Neuronal stem cell (in vitro differentiated cells): ENCODE data around the gene AP2M1. TPM values are rescaled to one million over a fixed set of nuclear protein-coding genes. Genes with fewer than 3 reads are reported as not detected.

Experiments
- DNase-seq: peaks from one replicate; pipeline ENCODE4 v3.0.0-alpha.2; 2013; ENCODE audit warnings: low spot score
- H2AFZ ChIP-seq: one replicate; pipeline ENCODE4 v1.6.1; 2013; ENCODE audit warnings: mild to moderate bottlenecking, low read length, inconsistent platforms
- H2AK5ac ChIP-seq: 2 replicates; pipeline ENCODE4 v1.6.1; 2013; ENCODE audit warnings: low read depth, mild to moderate bottlenecking, inconsistent platforms, low read length, moderate library complexity, mixed read lengths
- H2BK120ac ChIP-seq: 2 replicates; pipeline ENCODE4 v1.6.1; 2013; ENCODE audit warnings: low read depth, mild to moderate bottlenecking, inconsistent platforms, low read length, moderate library complexity, mixed read lengths
- H2BK12ac ChIP-seq: one replicate; pipeline ENCODE4 v1.6.1; 2013; ENCODE audit warnings: low read length, inconsistent platforms
- H2BK15ac ChIP-seq: 2 replicates; pipeline ENCODE4 v1.6.1; 2013; ENCODE audit warnings: mild to moderate bottlenecking, low read length, inconsistent platforms, mixed read lengths
- H2BK5ac ChIP-seq: one replicate; pipeline ENCODE4 v1.6.1; 2013; ENCODE audit warnings: inconsistent platforms, mild to moderate bottlenecking, low read length, moderate library complexity
- H3K14ac ChIP-seq: one replicate; pipeline ENCODE4 v1.6.1; 2013; ENCODE audit warnings: low read length, inconsistent platforms
- H3K18ac ChIP-seq: 2 replicates; pipeline ENCODE4 v1.6.1; 2013; ENCODE audit warnings: low read length, inconsistent platforms
- H3K23ac ChIP-seq: 2 replicates; pipeline ENCODE4 v1.6.1; 2013; ENCODE audit warnings: low read depth, mild to moderate bottlenecking, mixed read lengths, low read length, inconsistent platforms; ENCODE audit not compliant: poor library complexity
- H3K27ac ChIP-seq: replicated peaks from 3 replicates; pipeline ENCODE4 v1.5.1; 2013; ENCODE audit warnings: low read length, inconsistent platforms
- H3K27me3 ChIP-seq, 3 experiments: 2 replicates each; pipeline ENCODE4 v1.6.1; 2013; ENCODE audit warnings: low read length in 3 of 3, mild to moderate bottlenecking in 2 of 3, inconsistent platforms in 1 of 3, low read depth in 1 of 3, mixed read lengths in 1 of 3, moderate library complexity in 1 of 3; ENCODE audit not compliant: control insufficient read depth in 3 of 3, insufficient read depth in 3 of 3
- H3K36me3 ChIP-seq, 2 donors: replicated peaks in 1 of 2; 2 replicates each; pipeline ENCODE4 v1.6.1; 2013; ENCODE audit warnings: low read length in 2 of 2; ENCODE audit not compliant: control insufficient read depth in 2 of 2, insufficient read depth in 2 of 2
- H3K4ac ChIP-seq: 2 replicates; pipeline ENCODE4 v1.6.1; 2013; ENCODE audit warnings: inconsistent platforms, mild to moderate bottlenecking, low read length, moderate library complexity
- H3K4me1 ChIP-seq, 2 donors: 1 replicate in 1 of 2; 2 replicates in 1 of 2; pipeline ENCODE4 v1.6.1; 2013; ENCODE audit warnings: low read length in 2 of 2, low read depth in 1 of 2; ENCODE audit not compliant: control insufficient read depth in 2 of 2, insufficient read depth in 1 of 2
- H3K4me2 ChIP-seq: one replicate; pipeline ENCODE4 v1.6.1; 2013; ENCODE audit warnings: mild to moderate bottlenecking, low read length, inconsistent platforms; ENCODE audit not compliant: insufficient read depth, poor library complexity, severe bottlenecking
- H3K4me3 ChIP-seq, 2 donors: 2 replicates each; pipeline ENCODE4 v1.5.1; 2013; ENCODE audit warnings: low read length in 2 of 2, mild to moderate bottlenecking in 2 of 2, inconsistent platforms in 1 of 2, moderate library complexity in 1 of 2
- H3K79me1 ChIP-seq: one replicate; pipeline ENCODE4 v1.6.1; 2013; ENCODE audit warnings: low read depth, mild to moderate bottlenecking, inconsistent platforms, low read length, moderate library complexity
- H3K9ac ChIP-seq: one replicate; pipeline ENCODE4 v1.6.1; 2013; ENCODE audit warnings: mild to moderate bottlenecking, low read depth, low read length, inconsistent platforms; ENCODE audit not compliant: poor library complexity
- H3K9me3 ChIP-seq, 2 donors: replicated peaks in 1 of 2; 2 replicates each; pipeline versions ENCODE3 to v1.6.1; 2013; ENCODE audit warnings: low read length in 2 of 2, mild to moderate bottlenecking in 2 of 2, inconsistent platforms in 1 of 2, low read depth in 1 of 2, mixed read lengths in 1 of 2, moderate library complexity in 1 of 2; ENCODE audit not compliant: control insufficient read depth in 2 of 2, insufficient read depth in 1 of 2
- H4K8ac ChIP-seq: one replicate; pipeline ENCODE4 v1.6.1; 2013; ENCODE audit warnings: low read depth, mild to moderate bottlenecking, inconsistent platforms, low read length, moderate library complexity
- H4K91ac ChIP-seq: one replicate; pipeline ENCODE4 v1.6.1; 2013; ENCODE audit warnings: low read length, low read depth, mild to moderate bottlenecking, inconsistent platforms; ENCODE audit not compliant: poor library complexity
- WGBS, 2 donors: extraction: QIAGEN DNeasy Blood & Tissue Kit; methylation state at CpG; one replicate each; pipeline ENCODE4 v1.1.7; 2013; ENCODE audit warnings: missing lambda C conversion rate in 2 of 2, mixed read lengths in 1 of 2; ENCODE audit not compliant: insufficient read length in 2 of 2, insufficient replicate concordance in 1 of 2; ENCODE audit errors: extremely low coverage in 2 of 2; 5-methylcytosine and 5-hydroxymethylcytosine counted together
- polyA plus RNA-seq, 2 experiments: library from polyadenylated mRNA; stranded (reverse); fragments of 200-250 nt; gene quantifications; one replicate each; pipeline ENCODE4 v1.2.3, GENCODE V29; 2013

The AP2M1 gene
- 199 TPM for polyA plus RNA-seq (2013, experiment 1 of 2)
- polyA plus RNA-seq (2013, experiment 2 of 2) = 192 TPM

- peak within 1 kb of the TSS; percentile 99 for H3K4me3 ChIP-seq
- no peak within 1 kb of the TSS for H3K4ac ChIP-seq
- H2BK120ac ChIP-seq = peak within 1 kb of the TSS; percentile 38
- peaks cover 15 to 18% of the 10 kb centered on the region in 2 donors for H3K4me1 ChIP-seq
- peak within 1 kb of the TSS; percentile 48 for H3K27ac ChIP-seq
- H2BK12ac ChIP-seq = no peak within 1 kb of the TSS
- H3K18ac ChIP-seq = peak within 1 kb of the TSS; percentile 99
- DNase-seq = peak; percentile 98
- H3K9ac ChIP-seq = peak within 1 kb of the TSS; percentile 99
- peak within 1 kb of the TSS; percentile 98 for H3K23ac ChIP-seq
- H3K9me3 ChIP-seq = no peaks in the 10 kb centered on the region
- peak within 1 kb of the TSS; percentile 88 for H2BK15ac ChIP-seq
- WGBS, 2 donors = no CpG with 5 or more reads among the region's 73 CpGs
- peak within 1 kb of the TSS; percentile 85 for H2AK5ac ChIP-seq
- peak within 1 kb of the TSS; percentile 92 for H3K4me2 ChIP-seq
- H2AFZ ChIP-seq = peak within 1 kb of the TSS; percentile 96
- peak within 1 kb of the TSS; percentile 99 for H2BK5ac ChIP-seq
- peaks cover 9% of the 10 kb centered on the region for H3K79me1 ChIP-seq
- H3K27me3 ChIP-seq = no peaks in the 10 kb centered on the region
- no peak within 1 kb of the TSS for H4K8ac ChIP-seq
- peaks cover 35 to 63% of the 10 kb centered on the region in 2 donors for H3K36me3 ChIP-seq
- peak within 1 kb of the TSS; percentile 31 for H4K91ac ChIP-seq
- peak within 1 kb of the TSS; percentile 98 for H3K14ac ChIP-seq
Measured at GRCh38 chr3:184174646-184175492, at the start of gene AP2M1. Gene AP2M1 (plus strand): TSS chr3:184174855. CDS start chr3:184176994, 2,139 bp downstream.

- Histone ChIP-seq H3K79me1 (no peaks in the 10 kb centered on the region), H3K27me3 (no peaks in the 10 kb centered on the region), H3K18ac (no peak overlapping the region), H3K23ac (no peak overlapping the region), H3K14ac (no peak overlapping the region), H3K4me3 (no peak overlapping the region), H3K9ac (no peak overlapping the region), H2BK120ac (no peak overlapping the region), H3K9me3 (no peaks in the 10 kb centered on the region), H4K8ac (no peak overlapping the region), H3K27ac (no peak overlapping the region), H2AK5ac (no peak overlapping the region), H2BK15ac (no peak overlapping the region), H2BK12ac (no peak overlapping the region), H3K4me1 (no peaks in the 10 kb centered on the region), H3K4ac (no peak overlapping the region), H4K91ac (no peak overlapping the region), H3K36me3 (no peaks in the 10 kb centered on the region), H3K4me2 (no peak overlapping the region), H2BK5ac (no peak overlapping the region), H2AFZ (no peak overlapping the region)
- no peak for DNase-seq
- no CpG with 5 or more reads among the region's 3 CpGs for WGBS, 2 donors
Measured at GRCh38 chr3:184126006-184126405, 48.6 kb upstream of the AP2M1 start.

GRCh38 chr3:184129012-184129411, 45.6 kb upstream of the AP2M1 start:
- peak overlapping the region; percentile 46 for H2AFZ ChIP-seq
- no CpG with 5 or more reads among the region's 2 CpGs for WGBS, 2 donors

GRCh38 chr3:184132945-184133344, 41.7 kb upstream of the AP2M1 start:
- Histone ChIP-seq H3K4ac (no peak overlapping the region), H3K23ac (no peak overlapping the region), H3K9ac (no peak overlapping the region), H3K4me1 (peaks cover 5 to 10% of the 10 kb centered on the region in 2 donors), H2BK15ac (no peak overlapping the region), H3K36me3 (peaks cover 4 to 11% of the 10 kb centered on the region in 2 donors), H4K91ac (no peak overlapping the region), H3K27me3 (peaks cover 0 to 4% (median 0%) of the 10 kb centered on the region in 3 experiments), H3K18ac (no peak overlapping the region), H3K4me2 (no peak overlapping the region), H3K14ac (no peak overlapping the region), H2BK120ac (no peak overlapping the region), H2BK12ac (no peak overlapping the region), H2BK5ac (no peak overlapping the region), H3K9me3 (no peaks in the 10 kb centered on the region), H2AK5ac (no peak overlapping the region), H3K4me3 (no peak overlapping the region), H2AFZ (no peak overlapping the region), H4K8ac (no peak overlapping the region), H3K27ac (no peak overlapping the region), H3K79me1 (no peaks in the 10 kb centered on the region)
- DNase-seq = no peak
- whole genome bisulfite sequencing, 2 donors = no CpG with 5 or more reads among the region's 4 CpGs

More at GRCh38 chr3:184129012-184129411, 45.6 kb upstream of the AP2M1 start:
- Histone ChIP-seq H3K23ac (no peak overlapping the region), H2BK15ac (no peak overlapping the region), H3K14ac (no peak overlapping the region), H4K91ac (no peak overlapping the region), H3K79me1 (no peaks in the 10 kb centered on the region), H3K4me2 (no peak overlapping the region), H3K36me3 (no peaks in the 10 kb centered on the region), H3K9ac (no peak overlapping the region), H2BK120ac (no peak overlapping the region), H2BK12ac (no peak overlapping the region), H3K4ac (no peak overlapping the region), H3K4me3 (no peak overlapping the region), H2AK5ac (no peak overlapping the region), H2BK5ac (no peak overlapping the region), H3K27ac (no peak overlapping the region), H3K9me3 (no peaks in the 10 kb centered on the region), H3K27me3 (peaks cover 0 to 4% (median 0%) of the 10 kb centered on the region in 3 experiments), H3K18ac (no peak overlapping the region), H4K8ac (no peak overlapping the region), H3K4me1 (peaks cover 0 to 3% of the 10 kb centered on the region in 2 donors)
- peak; percentile 31 for DNase-seq
